Activated naive CD4-positive, alpha-beta T cell (primary cell): ENCODE measurements around the gene CREBBP.
A peak's percentile ranks its signal among the peaks of the same experiment; 100 is the strongest.

Source experiments
- DNase-seq, 4 experiments: peaks; one replicate each; lab custom pipeline; 2025; lab: John Stamatoyannopoulos, UW

CREBBP gene

DNA sequence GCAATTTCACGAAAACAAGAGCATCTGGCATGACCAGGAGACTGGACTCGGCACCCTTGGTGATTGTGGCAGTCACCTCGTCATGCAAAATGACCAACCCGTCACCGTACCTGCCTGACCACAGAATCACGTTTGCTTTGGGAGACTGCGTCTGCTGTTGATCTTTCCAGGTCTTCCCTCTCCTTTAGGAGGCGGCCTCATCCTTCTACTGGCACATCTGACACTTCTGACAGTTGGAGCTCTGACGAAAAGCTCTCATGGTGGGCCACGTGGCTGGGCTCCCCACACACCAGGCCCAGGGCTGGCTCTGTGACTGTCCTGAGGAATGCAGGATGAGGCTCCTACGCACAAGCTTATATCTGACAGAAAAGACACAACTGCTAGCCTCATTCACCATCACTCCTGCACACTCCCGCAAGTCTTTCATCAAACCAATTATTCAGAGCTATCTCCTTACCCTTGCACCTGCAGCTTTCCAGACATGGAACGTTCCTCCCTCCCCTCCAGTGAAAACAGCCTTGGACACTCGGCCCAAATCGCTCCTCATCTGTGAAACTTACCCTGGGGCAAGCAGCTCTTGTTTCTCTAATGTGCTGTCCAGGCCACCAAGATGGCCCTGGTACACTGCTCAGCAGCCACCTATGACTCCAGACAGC lies 166.8 kb downstream of the CREBBP start:
- no peak for DNase-seq

DNA sequence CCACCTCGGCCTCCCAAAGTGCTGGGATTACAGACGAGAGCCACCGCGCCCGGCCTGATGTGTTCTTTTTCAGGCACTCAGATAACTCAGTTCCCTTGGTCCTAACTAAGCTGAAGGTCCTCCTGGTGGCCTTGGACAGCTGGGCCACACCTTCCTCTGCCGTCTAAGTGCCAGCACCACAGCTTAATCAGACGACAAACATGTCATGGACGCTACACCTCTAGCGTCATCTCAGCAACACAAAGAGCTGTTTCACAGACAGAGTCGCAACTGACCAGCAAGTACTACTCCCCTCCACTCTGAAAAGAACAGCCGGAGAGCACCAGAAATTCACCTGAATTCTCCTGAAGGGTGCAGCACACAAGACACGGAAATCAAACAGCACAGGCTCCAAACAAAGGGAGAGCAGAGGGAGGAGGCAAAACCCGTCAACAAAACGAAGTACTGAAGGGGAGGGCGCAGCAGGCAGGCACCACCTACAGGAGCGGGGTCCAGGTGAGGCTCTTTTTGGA lies 167.6 kb downstream of the CREBBP start:
- no peak for DNase-seq

DNA sequence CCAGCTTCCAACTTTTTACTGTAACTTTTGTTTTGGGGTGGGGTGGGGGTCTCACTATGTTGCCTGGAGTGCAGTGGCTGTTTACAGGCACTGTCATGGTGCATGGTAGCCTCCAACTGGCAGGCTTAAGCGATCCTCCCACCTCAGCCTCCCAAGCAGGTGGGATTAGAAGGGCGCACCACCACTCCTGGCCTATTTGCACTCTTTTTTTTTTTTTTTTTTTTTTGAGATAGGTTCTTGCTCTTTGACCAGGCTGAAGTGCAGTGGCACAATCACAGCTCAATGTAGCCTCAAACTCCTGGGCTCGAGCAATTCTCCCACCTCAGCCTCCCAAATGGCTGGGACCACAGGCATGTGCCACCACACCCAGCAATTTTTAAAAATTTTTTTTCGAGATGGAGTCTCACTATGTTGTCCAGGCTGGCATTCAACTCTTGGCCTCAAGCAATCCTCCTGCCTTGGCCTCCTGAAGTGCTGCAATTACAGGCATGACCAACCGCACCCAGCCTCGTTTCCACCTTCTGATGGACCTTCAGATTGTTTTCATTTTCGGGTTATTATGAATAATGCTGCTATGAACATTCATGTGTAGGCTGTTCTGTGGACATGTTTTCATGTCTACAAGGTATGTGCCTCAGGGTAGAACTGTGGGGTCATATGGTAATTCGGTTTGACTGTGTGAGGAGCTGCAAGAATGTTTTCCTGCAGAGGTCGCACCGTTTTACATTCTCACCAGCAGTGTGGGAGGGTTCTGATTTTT lies 174.1 kb downstream of the CREBBP start:
- no peak for DNase-seq

DNA sequence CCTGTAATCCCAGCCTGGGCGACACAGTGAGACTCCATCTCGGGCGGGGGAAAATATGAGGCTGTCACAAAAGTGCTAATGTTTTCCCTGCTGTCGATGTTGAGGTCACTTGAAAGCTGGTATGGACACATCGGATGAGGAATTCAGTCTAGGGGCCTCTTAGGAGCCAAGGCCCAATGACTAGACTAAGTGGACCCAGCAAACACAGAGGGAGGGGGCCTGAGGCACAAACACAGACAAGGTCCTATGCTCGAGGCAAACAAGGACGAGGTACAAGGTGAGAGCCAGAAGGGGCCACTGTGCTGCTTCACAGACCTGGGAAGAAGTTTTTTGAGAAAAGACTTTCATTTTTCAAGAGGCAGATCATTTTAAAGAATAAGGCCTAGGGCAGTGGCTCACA lies 178.4 kb downstream of the CREBBP start:
- no peak for DNase-seq

DNA sequence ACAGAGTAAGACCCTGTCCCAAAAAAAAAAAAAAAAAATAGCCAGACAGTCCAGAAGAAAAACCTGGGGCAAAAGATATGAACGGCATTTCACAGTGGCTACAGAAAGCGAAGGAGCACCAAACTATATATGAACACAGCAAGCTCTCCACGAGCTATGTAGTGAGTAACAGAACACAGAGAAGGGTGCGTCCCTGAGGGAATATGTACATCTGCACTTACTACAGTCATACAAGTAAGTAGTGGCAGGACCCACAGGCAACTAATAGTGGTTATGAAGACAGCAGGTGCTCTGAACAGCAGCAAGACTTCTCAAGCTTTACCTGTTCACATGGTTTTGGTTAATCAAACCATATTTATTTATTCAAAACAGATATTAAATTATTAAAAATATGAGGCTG lies 179.0 kb downstream of the CREBBP start:
- no peak for DNase-seq

DNA sequence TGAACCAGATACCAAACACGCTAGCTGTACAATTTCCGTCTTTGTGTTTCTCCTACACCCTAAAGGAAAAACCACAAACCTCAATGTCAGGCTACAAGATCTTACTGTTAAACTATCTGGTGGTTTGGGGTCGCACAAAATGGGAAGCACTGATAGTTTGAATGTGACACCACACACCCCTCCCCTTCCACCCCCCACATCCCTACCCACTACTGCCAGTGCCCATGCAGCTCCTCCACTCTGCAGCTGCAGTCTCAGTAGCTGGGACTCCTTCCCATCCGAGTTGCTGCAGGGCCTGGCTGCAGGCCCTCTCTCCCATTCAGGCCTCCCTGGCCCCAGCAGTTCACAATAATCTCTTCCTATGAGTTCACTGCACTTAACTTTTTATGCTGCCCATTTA lies 181.6 kb downstream of the CREBBP start:
- no peak for DNase-seq

DNA sequence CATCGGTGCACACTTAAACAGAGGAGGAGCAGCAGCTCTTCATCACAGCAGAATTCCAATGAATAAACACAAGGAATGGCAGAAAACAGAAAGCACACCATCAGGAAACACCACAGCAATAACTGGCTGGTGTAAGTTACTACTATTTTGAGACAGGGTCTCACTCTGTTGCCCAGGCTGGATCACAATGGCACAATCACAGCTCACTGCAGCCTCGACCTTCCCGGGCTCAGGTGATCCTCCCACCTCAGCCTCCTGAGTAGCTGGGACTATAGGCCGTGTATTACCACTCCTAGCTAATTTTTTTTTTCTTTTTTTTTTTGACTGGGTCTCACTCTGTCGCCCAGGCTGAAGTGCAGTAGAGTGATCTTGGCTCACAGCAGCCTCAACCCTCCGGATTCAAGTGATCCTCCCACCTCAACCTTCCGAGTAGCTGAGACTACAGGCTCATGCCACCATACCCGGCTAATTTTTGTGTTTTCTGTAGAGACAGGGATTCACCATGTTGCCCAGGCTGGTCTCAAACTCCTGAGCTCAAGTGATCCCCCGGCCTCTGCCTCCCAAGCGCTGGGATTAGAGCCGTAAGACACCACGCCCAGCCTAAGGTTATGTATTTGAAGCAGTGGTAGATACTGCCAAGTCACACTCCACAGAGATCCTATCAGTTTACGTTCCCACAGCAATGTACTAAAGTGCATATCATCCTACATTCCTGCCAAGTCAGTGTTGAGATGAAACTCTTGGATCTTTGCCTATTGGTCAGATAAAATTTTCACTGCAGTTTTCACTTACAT lies 183.9 kb downstream of the CREBBP start:
- no peak for DNase-seq

DNA sequence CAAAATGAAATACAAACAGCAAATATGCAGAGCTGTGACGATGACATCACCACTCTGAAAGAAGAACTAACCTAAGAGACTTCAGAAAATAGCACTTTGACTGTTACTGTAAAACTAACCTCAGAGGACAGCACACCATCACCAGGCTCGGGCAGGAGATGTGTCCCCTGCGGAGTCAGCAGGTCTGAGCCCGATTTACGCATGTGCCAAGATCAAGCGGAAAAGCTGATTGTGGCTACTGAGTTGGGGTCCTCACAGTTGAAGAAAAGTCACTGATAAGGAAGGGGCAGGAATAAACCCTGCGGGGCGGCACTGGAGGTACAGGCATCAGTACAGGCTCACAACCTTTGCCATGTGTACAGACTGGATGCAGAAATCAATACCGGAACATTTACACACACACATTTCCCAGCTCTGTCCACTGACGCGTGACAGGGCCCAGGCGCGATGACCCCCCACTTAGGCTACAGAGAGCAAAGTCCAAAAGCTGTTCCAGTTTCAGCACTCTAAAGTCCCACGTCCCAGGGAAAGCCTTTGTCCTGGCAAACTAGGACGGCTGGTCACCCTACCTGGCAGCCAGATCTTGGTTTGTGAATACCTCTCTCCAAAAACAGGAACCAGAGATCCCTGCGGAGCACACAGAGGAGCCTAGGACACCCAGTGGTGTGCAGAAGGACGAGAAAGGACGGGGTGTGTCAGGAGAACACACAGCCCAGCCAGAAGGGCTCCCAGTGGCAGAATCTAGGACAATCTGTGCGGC lies 184.7 kb downstream of the CREBBP start:
- DNase-seq, result no peak

DNA sequence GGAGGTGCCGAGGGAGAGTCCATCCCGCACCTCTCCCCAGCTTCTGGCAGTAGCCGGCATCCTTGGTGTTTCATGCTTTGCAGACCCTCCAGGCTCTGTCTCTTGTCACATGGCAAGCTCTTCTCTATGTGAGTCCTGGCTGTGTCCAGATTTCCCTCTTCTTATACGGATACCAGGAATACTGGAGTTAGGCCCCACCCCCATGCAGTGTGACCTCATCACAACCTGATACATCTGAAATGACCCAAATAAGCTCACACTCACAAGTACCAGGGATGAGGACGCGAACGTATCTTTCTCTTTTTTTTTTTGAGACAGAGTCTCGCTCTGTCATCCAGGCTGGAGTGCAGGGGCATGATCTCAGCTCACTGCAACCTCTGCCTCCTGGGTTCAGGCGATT lies 186.5 kb downstream of the CREBBP start:
- no peak for DNase-seq

DNA sequence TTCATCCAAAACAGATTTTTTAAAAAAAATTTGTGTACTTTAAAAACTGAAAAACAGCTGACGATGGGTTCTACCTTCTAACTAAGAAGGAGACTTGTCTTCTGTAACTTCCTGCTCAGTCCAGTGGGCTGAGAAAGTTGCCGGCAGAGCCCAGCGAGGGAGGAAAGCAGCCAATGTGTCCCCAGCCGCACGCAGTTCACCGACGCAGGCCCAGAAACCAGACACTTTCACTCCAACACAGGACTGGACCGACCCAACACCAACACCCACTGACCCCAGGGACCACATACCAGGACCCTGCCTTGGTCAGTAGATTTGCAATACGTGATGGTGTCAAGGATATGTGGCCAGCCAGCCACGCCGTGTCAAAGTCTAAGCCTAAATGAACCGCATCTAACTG lies 188.8 kb downstream of the CREBBP start:
- no peak for DNase-seq

DNA sequence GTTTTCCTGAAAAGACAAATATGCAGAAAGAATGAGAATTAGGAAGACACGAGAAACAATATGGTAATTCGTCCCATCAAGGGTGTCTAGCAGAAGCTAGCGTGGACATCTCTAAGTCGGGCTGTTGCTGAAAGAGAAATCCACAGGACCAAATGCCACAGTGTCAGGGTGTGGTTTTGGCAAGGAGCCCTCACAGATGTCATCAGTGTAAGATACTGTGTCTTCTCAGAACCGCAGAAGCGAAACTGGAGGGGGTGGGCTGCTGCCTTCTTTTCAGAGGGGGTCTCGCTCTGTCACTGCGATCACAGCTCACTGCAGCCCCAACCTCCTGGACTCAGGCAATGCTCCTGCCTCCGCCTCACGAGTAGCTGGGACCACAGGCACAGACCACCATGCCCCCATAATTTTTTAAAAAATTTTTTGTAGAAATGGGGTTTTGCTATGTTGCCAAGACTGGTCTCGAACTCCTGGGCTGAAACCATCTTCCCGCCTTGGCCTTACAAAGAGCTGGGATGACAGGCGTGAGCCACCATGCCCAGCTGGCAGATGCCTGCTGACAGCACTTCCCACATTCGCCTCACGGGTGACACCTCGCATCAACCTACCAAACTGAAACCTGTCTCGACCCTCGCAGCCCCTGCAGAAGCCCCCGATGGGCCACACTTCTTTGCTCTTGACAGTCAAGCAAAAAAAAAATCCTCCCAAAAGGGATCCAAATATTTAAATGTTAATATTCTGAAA lies 189.4 kb downstream of the CREBBP start:
- DNase-seq, result no peak

DNA sequence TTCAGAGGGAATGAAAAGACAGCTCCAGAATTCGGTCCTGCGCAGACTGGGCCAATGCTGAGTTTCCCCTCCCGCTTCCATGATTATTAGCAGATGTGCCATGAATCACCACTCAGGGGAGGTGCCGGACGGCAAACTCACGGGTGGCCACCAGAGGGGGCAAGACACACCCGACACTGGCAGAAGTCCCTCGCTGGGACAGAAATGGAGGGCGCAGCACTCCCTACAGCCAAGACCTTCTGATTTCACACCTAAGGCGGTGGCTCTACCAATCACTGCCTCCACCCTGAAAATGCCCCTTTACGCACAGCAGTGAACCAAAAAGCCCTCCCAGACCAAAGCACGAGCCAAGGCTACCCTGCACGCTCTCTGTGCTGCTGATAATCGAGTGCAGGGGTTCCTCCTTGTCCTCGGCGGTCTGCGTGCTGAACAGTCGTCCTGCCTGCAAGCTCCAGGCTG lies 190.0 kb downstream of the CREBBP start:
- DNase-seq, result peak; percentile 42 to 75 (median 64)

DNA sequence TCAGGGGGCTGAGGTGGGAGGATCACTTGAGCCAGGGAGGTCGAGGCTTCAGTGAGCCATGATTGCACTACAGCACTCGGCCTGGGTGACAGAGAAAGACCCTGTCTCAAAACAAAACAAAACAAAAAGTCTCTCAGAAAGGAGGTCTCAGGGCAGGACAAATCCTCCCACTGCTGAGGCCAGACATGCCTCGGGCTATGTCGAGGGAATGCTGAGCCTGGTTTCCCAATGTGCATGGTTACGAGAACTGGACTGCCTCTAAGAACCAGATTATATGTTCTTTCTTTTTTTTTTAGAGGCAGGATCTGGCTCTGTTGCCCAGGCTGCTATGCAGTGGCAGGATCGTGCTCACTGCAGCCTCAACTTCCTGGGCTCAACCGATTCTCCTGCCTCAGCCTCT lies 190.8 kb downstream of the CREBBP start:
- no peak for DNase-seq

DNA sequence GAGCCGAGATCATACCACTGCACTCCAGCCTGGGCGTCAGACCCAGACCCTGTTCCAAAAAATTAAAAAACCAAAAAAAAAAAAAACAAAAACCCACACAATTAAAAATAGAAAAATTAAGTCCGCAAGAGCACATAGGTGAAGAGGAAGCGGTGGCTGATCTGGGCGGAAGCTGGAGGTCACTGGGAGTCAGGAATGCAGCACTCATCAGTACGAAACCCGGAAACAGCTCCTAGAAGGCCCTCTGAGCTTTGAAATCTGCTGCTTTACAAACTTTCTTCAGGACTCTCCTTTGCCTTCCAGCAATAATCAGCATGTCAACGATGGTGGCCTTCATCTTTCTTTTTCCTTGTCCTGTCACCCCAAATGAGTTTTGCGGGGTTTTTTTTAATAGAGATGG lies 192.7 kb downstream of the CREBBP start:
- DNase-seq, result no peak

DNA sequence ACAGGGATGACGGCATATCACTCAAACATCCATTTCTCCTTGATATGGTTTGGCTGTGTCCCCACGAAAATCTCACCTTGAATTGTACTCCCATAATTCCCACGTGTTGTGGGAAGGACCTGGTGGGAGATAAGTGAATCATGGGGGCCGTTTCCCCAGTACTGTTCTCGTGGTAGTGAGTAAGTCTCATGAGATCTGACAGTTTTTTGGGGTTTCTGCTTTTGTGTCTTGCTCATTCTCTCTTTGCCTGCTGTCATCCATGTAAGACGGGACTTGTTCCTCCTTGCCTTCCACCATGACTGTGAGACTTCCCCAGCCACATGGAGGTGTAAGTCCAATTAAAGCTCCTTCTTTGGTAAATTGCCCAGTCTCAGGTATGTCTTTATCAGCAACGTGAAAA lies 193.5 kb downstream of the CREBBP start:
- no peak for DNase-seq

DNA sequence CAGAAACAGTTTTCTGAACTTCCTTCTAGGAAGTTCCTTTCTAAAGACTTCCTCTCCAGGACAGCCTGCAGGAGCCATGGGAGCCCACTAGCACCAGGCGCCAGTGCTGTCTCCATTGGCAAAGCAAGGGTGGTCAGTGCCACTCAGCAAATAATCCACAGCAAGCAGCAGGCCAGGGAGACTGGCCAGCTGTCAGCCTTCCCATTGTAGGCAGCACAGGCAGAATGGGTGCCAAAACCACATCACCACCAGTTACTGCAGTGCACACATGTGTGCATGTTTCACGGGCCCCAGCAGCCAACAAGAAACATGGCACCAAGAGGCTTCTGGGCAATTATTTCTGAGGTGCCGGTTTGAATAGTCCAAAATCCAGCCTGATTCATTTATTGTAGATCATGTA lies 199.3 kb downstream of the CREBBP start:
- DNase-seq, result no peak

DNA sequence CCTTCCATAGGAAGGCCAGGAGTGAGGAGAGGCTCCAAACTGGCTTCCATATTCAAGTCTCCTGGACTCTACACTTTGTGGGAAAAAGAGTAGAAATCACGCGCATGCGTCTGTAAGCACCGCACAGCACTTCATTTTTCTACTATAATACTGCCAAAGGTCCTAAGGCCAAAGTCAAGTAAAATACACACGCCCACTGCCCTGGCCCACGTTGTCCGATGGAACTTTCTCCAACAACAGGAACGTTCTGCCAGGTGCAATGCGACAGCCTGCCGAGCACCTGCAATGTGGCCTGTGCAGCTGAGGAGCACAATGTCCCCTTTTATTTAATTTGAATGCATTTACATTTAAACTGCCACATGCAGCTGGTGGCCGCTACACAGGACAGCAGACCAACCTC lies 202.5 kb downstream of the CREBBP start:
- DNase-seq, result no peak

DNA sequence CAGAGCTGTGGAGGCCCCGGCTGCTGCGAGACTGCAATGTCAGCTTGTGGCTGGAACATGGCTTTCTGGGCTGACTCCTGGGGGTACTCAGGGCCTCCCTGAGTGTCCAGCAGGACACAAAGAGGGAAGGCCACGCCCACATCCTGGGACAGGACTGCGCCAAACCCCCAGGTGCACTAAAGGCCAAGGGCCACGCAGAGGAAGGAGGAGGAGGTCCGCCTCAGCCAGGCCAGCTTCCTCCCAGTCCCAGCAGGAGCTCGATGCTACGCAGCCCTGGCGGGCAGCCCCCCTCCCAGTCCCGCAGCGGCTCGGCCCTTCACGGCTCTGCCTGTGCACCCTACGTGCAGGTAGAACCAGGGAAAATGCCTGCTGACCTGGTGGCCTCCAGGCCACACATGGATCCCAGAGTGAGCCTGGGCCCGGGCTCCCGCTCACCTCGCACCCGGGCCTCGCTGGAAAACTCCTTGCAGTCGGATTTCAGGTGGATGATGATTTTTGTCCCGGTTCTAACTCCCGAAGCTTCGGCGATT lies 204.8 kb downstream of the CREBBP start:
- no peak for DNase-seq
